H1 (cell line): Measurements from ENCODE around the gene KIF26B. TPM values are rescaled to one million over a fixed set of nuclear protein-coding genes. Genes with fewer than 3 reads are reported as not detected.

Source experiments
- CTCF ChIA-PET: fragments of 300-600 bp; sonication (Branson Sonifier 250); formaldehyde crosslinking; loops from one replicate; lab custom pipeline; 2021; ENCODE audit not compliant: partially characterized antibody; lab: Charles Lee
- POLR2A ChIA-PET: fragments of 300-600 bp; sonication (Branson Sonifier 250); formaldehyde crosslinking; loops from one replicate; lab custom pipeline; 2021; ENCODE audit warnings: inconsistent platforms; ENCODE audit not compliant: partially characterized antibody; lab: Charles Lee
- DNase-seq, 2 experiments: peaks; one replicate each; pipeline versions ENCODE4 v3.0.0 to v3.0.0-alpha.2; 2010 to 2022; ENCODE audit warnings: low spot score in 2 of 2, low read depth in 1 of 2, mixed read lengths in 1 of 2
- FAIRE-seq: peaks from 2 replicates; lab custom pipeline; 2011; peaks lifted over from hg19 to GRCh38; lab: Jason Lieb, UNC
- H2AFZ ChIP-seq: 2 replicates; pipeline ENCODE4 v1.8.1; 2012; ENCODE audit warnings: low read length, inconsistent platforms
- H2AK5ac ChIP-seq: 2 replicates; pipeline ENCODE4 v1.6.1; 2013; ENCODE audit warnings: low read depth, low read length
- H2BK120ac ChIP-seq: replicated peaks from 2 replicates; pipeline ENCODE3; 2013; ENCODE audit warnings: low read depth, low read length, inconsistent platforms
- H2BK12ac ChIP-seq: 2 replicates; pipeline ENCODE4 v1.6.1; 2013; ENCODE audit warnings: low read depth, low read length
- H2BK15ac ChIP-seq: 2 replicates; pipeline ENCODE4 v1.6.1; 2013; ENCODE audit warnings: low read length
- H2BK20ac ChIP-seq: 2 replicates; pipeline ENCODE4 v1.6.1; 2013; ENCODE audit warnings: low read length
- H2BK5ac ChIP-seq: 2 replicates; pipeline ENCODE4 v1.6.1; 2013; ENCODE audit warnings: low read depth, low read length
- H3K14ac ChIP-seq: 2 replicates; pipeline ENCODE4 v1.6.1; 2013; ENCODE audit warnings: inconsistent platforms; ENCODE audit not compliant: insufficient read length
- H3K18ac ChIP-seq: 2 replicates; pipeline ENCODE4 v1.6.1; 2013; ENCODE audit warnings: low read length; ENCODE audit errors: extremely low read depth
- H3K23ac ChIP-seq: 2 replicates; pipeline ENCODE4 v1.6.1; 2013; ENCODE audit warnings: inconsistent platforms; ENCODE audit not compliant: insufficient read length
- H3K23me2 ChIP-seq: 2 replicates; pipeline ENCODE4 v1.6.1; 2013; ENCODE audit warnings: low read depth, low read length
- H3K27ac ChIP-seq: 2 replicates; pipeline ENCODE4 v1.6.1; 2011; ENCODE audit warnings: low read depth, low read length, inconsistent platforms
- H3K27me3 ChIP-seq, 4 experiments: replicated peaks in 1 of 4; 1 replicate in 1 of 4; 2 replicates in 3 of 4; pipeline versions ENCODE4 v1.6.1 to v1.8.1; 2011 to 2013; ENCODE audit warnings: low read length in 3 of 4, mild to moderate bottlenecking in 3 of 4, inconsistent platforms in 2 of 4, mixed read lengths in 2 of 4, moderate library complexity in 1 of 4; ENCODE audit not compliant: control insufficient read depth in 3 of 4, insufficient read depth in 3 of 4; ENCODE audit errors: extremely low read depth in 1 of 4
- H3K36me3 ChIP-seq, 4 experiments: 2 replicates each; pipeline versions ENCODE4 v1.6.1 to v1.8.1; 2011 to 2013; ENCODE audit warnings: mild to moderate bottlenecking in 4 of 4, low read length in 3 of 4, moderate library complexity in 2 of 4, control low read depth in 1 of 4, inconsistent platforms in 1 of 4; ENCODE audit not compliant: insufficient read depth in 4 of 4, control insufficient read depth in 2 of 4
- H3K4ac ChIP-seq: replicated peaks from 2 replicates; pipeline ENCODE3; 2013; ENCODE audit warnings: low read length, low read depth, mixed read lengths, inconsistent platforms; ENCODE audit not compliant: insufficient read length
- H3K4me1 ChIP-seq, 4 experiments: replicated peaks in 1 of 4; 1 replicate in 1 of 4; 2 replicates in 3 of 4; pipeline versions ENCODE4 v1.6.1 to v1.8.1; 2011 to 2013; ENCODE audit warnings: low read length in 3 of 4, inconsistent platforms in 2 of 4, mixed read lengths in 1 of 4; ENCODE audit not compliant: insufficient read depth in 4 of 4, control insufficient read depth in 3 of 4
- H3K4me2 ChIP-seq, 2 experiments: 2 replicates each; pipeline versions ENCODE4 v1.6.1 to v1.8.1; 2011 to 2013; ENCODE audit warnings: low read depth in 2 of 2, low read length in 2 of 2, control low read depth in 1 of 2, inconsistent platforms in 1 of 2, mild to moderate bottlenecking in 1 of 2; ENCODE audit not compliant: insufficient read depth in 1 of 2
- H3K4me3 ChIP-seq, 4 experiments: fragments of 200-600, 300-600 bp in 1 of 4; sonication (generic), shearing (Covaris generic), sonication (Bioruptor Twin) in 1 of 4; 2 replicates each; pipeline versions ENCODE4 v1.5.1 to v1.8.1; 2011 to 2016; ENCODE audit warnings: low read length in 4 of 4, low read depth in 3 of 4, control low read depth in 2 of 4, inconsistent platforms in 2 of 4, mild to moderate bottlenecking in 2 of 4, mixed read lengths in 1 of 4, moderate library complexity in 1 of 4; ENCODE audit not compliant: insufficient read depth in 2 of 4; ENCODE audit errors: extremely low read depth in 1 of 4
- H3K56ac ChIP-seq: replicated peaks from 2 replicates; pipeline ENCODE3; 2013; ENCODE audit warnings: low read depth, mild to moderate bottlenecking, mixed read lengths, low read length, inconsistent platforms; ENCODE audit not compliant: insufficient read length
- H3K79me1 ChIP-seq: 2 replicates; pipeline ENCODE4 v1.6.1; 2013; ENCODE audit warnings: low read depth, low read length, control low read depth
- H3K79me2 ChIP-seq, 2 experiments: 2 replicates each; pipeline versions ENCODE4 v1.6.1 to v1.8.1; 2012 to 2013; ENCODE audit warnings: low read length in 2 of 2, mild to moderate bottlenecking in 2 of 2, inconsistent platforms in 1 of 2; ENCODE audit not compliant: insufficient read depth in 2 of 2, control insufficient read depth in 1 of 2
- H3K9ac ChIP-seq, 4 experiments: replicated peaks in 1 of 4; 1 replicate in 1 of 4; 2 replicates in 3 of 4; pipeline versions ENCODE4 v1.6.1 to v1.8.1; 2011 to 2013; ENCODE audit warnings: low read depth in 3 of 4, low read length in 3 of 4, control low read depth in 2 of 4, mild to moderate bottlenecking in 2 of 4, moderate library complexity in 2 of 4, inconsistent platforms in 1 of 4; ENCODE audit errors: extremely low read depth in 1 of 4
- H3K9me3 ChIP-seq, 2 experiments: 2 replicates each; pipeline versions ENCODE4 v1.6.1 to v1.8.1; 2012 to 2013; ENCODE audit warnings: mild to moderate bottlenecking in 2 of 2, moderate library complexity in 2 of 2, control low read depth in 1 of 2, inconsistent platforms in 1 of 2, low read depth in 1 of 2, low read length in 1 of 2, mixed read lengths in 1 of 2; ENCODE audit not compliant: insufficient read depth in 2 of 2
- H4K20me1 ChIP-seq, 2 experiments: replicated peaks in 1 of 2; 2 replicates each; pipeline versions ENCODE3 to v1.8.1; 2011 to 2013; ENCODE audit warnings: inconsistent platforms in 2 of 2, low read length in 2 of 2, mild to moderate bottlenecking in 1 of 2; ENCODE audit not compliant: insufficient read depth in 2 of 2, control insufficient read depth in 1 of 2
- H4K5ac ChIP-seq: 2 replicates; pipeline ENCODE4 v1.6.1; 2013; ENCODE audit warnings: low read length, low read depth, mixed read lengths, inconsistent platforms; ENCODE audit not compliant: insufficient read length
- H4K8ac ChIP-seq: 2 replicates; pipeline ENCODE4 v1.8.0; 2013; ENCODE audit warnings: mild to moderate bottlenecking, moderate library complexity, low read length, inconsistent platforms; ENCODE audit not compliant: insufficient read depth; ENCODE audit errors: extremely low read depth
- H4K91ac ChIP-seq: replicated peaks from 2 replicates; pipeline ENCODE3; 2013; ENCODE audit warnings: low read length, mixed read lengths, inconsistent platforms; ENCODE audit not compliant: insufficient read length
- BCL11A ChIP-seq, 2 experiments: IDR thresholded peaks; one replicate each; pipeline ENCODE4 v1.6.1; 2011; ENCODE audit warnings: low read depth in 2 of 2, low read length in 2 of 2, mild to moderate bottlenecking in 2 of 2
- BRCA1 ChIP-seq: IDR thresholded peaks from 2 replicates; pipeline ENCODE4 v1.6.1; 2012; ENCODE audit warnings: low read depth, low read length, improper control_type of control experiment
- CBX5 ChIP-seq: fragments of 300-800, 300-1000 bp; sonication (generic); IDR thresholded peaks from 2 replicates; pipeline ENCODE4 v1.7.1; 2016; ENCODE audit warnings: antibody characterized with exemption, low read length, low read depth
- CEBPB ChIP-seq: IDR thresholded peaks from 2 replicates; pipeline ENCODE4 v1.6.1; 2012; ENCODE audit warnings: low read depth, low read length
- CHD2 ChIP-seq: IDR thresholded peaks from 2 replicates; pipeline ENCODE4 v1.6.1; 2012; ENCODE audit warnings: low read length, improper control_type of control experiment
- CTBP2 ChIP-seq: IDR thresholded peaks from 2 replicates; pipeline ENCODE4 v1.7.0; 2011; ENCODE audit warnings: borderline replicate concordance, mild to moderate bottlenecking, moderate library complexity, mixed read lengths, low read length; ENCODE audit not compliant: insufficient read depth, insufficient read length
- MAFK ChIP-seq: IDR thresholded peaks from 2 replicates; pipeline ENCODE4 v1.6.1; 2012; ENCODE audit warnings: low read depth, mild to moderate bottlenecking, improper control_type of control experiment, low read length
- MAX ChIP-seq: IDR thresholded peaks from 2 replicates; pipeline ENCODE4 v1.6.1; 2012; ENCODE audit warnings: inconsistent platforms
- PHF8 ChIP-seq: fragments of 200-600 bp; sonication (generic); conservative IDR thresholded peaks from 2 replicates; pipeline ENCODE4 v1.7.1; 2012; ENCODE audit warnings: low read depth, mild to moderate bottlenecking, inconsistent platforms, low read length, moderate library complexity
- RAD21 ChIP-seq, 2 experiments: IDR thresholded peaks in 1 of 2; conservative IDR thresholded peaks in 1 of 2; 2 replicates each; pipeline ENCODE4 v1.6.1; 2011; ENCODE audit warnings: low read depth in 2 of 2, low read length in 2 of 2, improper control_type of control experiment in 1 of 2, inconsistent platforms in 1 of 2, mild to moderate bottlenecking in 1 of 2, moderate library complexity in 1 of 2
- RXRA ChIP-seq: IDR thresholded peaks from 2 replicates; pipeline ENCODE4 v1.6.1; 2011; ENCODE audit warnings: low read depth, mild to moderate bottlenecking, low read length, moderate library complexity; ENCODE audit not compliant: insufficient read depth
- TCF12 ChIP-seq: IDR thresholded peaks from 2 replicates; pipeline ENCODE4 v1.6.1; 2011; ENCODE audit warnings: low read depth, mild to moderate bottlenecking, low read length
- YY1 ChIP-seq: IDR thresholded peaks from 2 replicates; pipeline ENCODE4 v1.6.1; 2011; ENCODE audit warnings: low read depth, mild to moderate bottlenecking, low read length
- WGBS, 2 experiments: shearing (Covaris generic) in 1 of 2; methylation state at CpG; one replicate each; pipeline versions ENCODE4 v1.1.6 to v1.1.7; 2013 to 2015; ENCODE audit warnings: low lambda C conversion rate in 2 of 2, mixed read lengths in 2 of 2, inconsistent platforms in 1 of 2, low coverage in 1 of 2, missing lambda C conversion rate in 1 of 2; ENCODE audit not compliant: insufficient replicate concordance in 2 of 2, insufficient coverage in 1 of 2, insufficient read length in 1 of 2; ENCODE audit errors: extremely low coverage in 1 of 2, missing lambda C conversion rate in 1 of 2; 5-methylcytosine and 5-hydroxymethylcytosine counted together
- polyA plus RNA-seq, 7 experiments: library from polyadenylated mRNA; depleted of rRNA in 3 of 7; stranded (reverse) in 5 of 7; unstranded in 2 of 7; fragments of >200 nt in 5 of 7; fragments of 200-250 nt in 2 of 7; gene quantifications; 1 replicate in 5 of 7; 2 replicates in 1 of 7; 4 replicates in 1 of 7; pipeline versions ENCODE4 v1.2.1 to v1.2.3, GENCODE V29; 2011 to 2013; ENCODE audit warnings: missing spikeins in 2 of 7, mixed read lengths in 2 of 7
- total RNA-seq: library from RNA; stranded (reverse); fragmentation: NEBNext Ultra II Directional; extraction: Animal tissue kit (Norgen Biotek cat#: 25700); gene quantifications from 2 replicates; pipeline ENCODE4 v1.2.1, GENCODE V29; 2021

KIF26B gene
- total and polyA plus RNA-seq, 2 of the 8 experiments (the other 6 are each of a cell fraction or from before 2014, with no cell fraction given), result 0.06 to 0.28 TPM

- no peak for DNase-seq
Measured at GRCh38 chr1:245235156-245235555, 80.4 kb downstream of the KIF26B start.

More at GRCh38 chr1:245235156-245235555, 80.4 kb downstream of the KIF26B start:
- H3K4me1 ChIP-seq, result peaks cover 0 to 9% (median 6%) of the 10 kb centered on the region in 4 experiments; a peak in 6 of 7 replicates
- H3K79me2 ChIP-seq, result no peaks in the 10 kb centered on the region
- CTCF ChIA-PET, result interaction anchor here (0.6 to 1.9 kb wide), 4 partner anchors 8 to 82 kb away, joined by 3 to 6 read pairs (median 4); no protein-coding TSS in a partner anchor
- TF ChIP-seq BCL11A (IDR thresholded peaks at IDR 0.05; ENCODE audit: low read depth in 2 of 2, low read length in 2 of 2) (no peak), TCF12 (no peak), MAX (no peak), CBX5 (no peak), YY1 (no peak), RAD21 (IDR thresholded peaks at IDR 0.05 in 1 of 2, conservative IDR thresholded peaks at IDR 0.05 in 1 of 2; ENCODE audit: low read depth in 2 of 2, low read length in 2 of 2) (no peak), CTBP2 (no peak), CHD2 (no peak), CEBPB (no peak), PHF8 (no peak), RXRA (no peak), BRCA1 (no peak), MAFK (no peak)
- no peak overlapping the region for H3K27ac ChIP-seq
- H3K14ac ChIP-seq, result no peak overlapping the region
- no peaks in the 10 kb centered on the region for H3K36me3 ChIP-seq
- no peak for FAIRE-seq
- no peak overlapping the region for H4K5ac ChIP-seq
- H4K8ac ChIP-seq, result no peak overlapping the region
- H3K4me2 ChIP-seq, result peak overlapping the region; percentile 44 to 54; a peak in 3 of 4 replicates
- no peaks in the 10 kb centered on the region for H3K9me3 ChIP-seq
- H2BK12ac ChIP-seq, result no peak overlapping the region
- no peak overlapping the region for H2AK5ac ChIP-seq
- peaks cover 3% of the 10 kb centered on the region; the same call in 1 of the 2 replicates for H3K23me2 ChIP-seq
- H3K4me3 ChIP-seq, result peak overlapping the region in 1 of 4 experiments; percentile 38; a peak in 1 of 8 replicates
- no peak overlapping the region; the same call in none of the 2 replicates for H3K18ac ChIP-seq
- WGBS, 2 experiments, result 63% methylated on average over 6 of the region's 6 CpGs; no CpG with 5 or more reads in 1 of the 2 experiments
- H3K23ac ChIP-seq, result no peak overlapping the region
- H3K56ac ChIP-seq, result no peak overlapping the region
- H4K20me1 ChIP-seq, result no peaks in the 10 kb centered on the region
- no peaks in the 10 kb centered on the region; a peak in 1 of 7 replicates for H3K27me3 ChIP-seq
- H3K4ac ChIP-seq, result no peak overlapping the region
- POLR2A ChIA-PET, result no interaction called here
- no peaks in the 10 kb centered on the region for H3K79me1 ChIP-seq
- 0 out of 2 replicates have a peak overlapping the region, but pooled peaks have one; percentile 16 for H2BK15ac ChIP-seq
- no peak overlapping the region for H2AFZ ChIP-seq
- no peak overlapping the region for H3K9ac ChIP-seq
- H2BK20ac ChIP-seq, result no peak overlapping the region
- H4K91ac ChIP-seq, result no peak overlapping the region
- H2BK5ac ChIP-seq, result no peak overlapping the region
- no peak overlapping the region for H2BK120ac ChIP-seq
